Uterus (tissue), 2 donors: ENCODE results near the gene BBS7.

ENCODE experiments used
- POLR2A ChIP-seq, 2 donors: fragments of 450-650 bp; IDR thresholded peaks; one replicate each; pipeline ENCODE4 v1.6.1; 2016; ENCODE audit warnings: antibody characterized with exemption in 2 of 2, mild to moderate bottlenecking in 1 of 2, moderate library complexity in 1 of 2
- TF ChIP-seq, protein P1 (sequence below), 4 experiments: fragments of 200-600 bp in 2 of 4; fragments of 450-650 bp in 2 of 4; sonication (generic) in 2 of 4; IDR thresholded peaks; one replicate each; pipeline ENCODE4 v1.5.1; 2016 to 2019; ENCODE audit warnings: antibody characterized with exemption in 4 of 4, mild to moderate bottlenecking in 2 of 4, moderate library complexity in 1 of 4

DNA sequence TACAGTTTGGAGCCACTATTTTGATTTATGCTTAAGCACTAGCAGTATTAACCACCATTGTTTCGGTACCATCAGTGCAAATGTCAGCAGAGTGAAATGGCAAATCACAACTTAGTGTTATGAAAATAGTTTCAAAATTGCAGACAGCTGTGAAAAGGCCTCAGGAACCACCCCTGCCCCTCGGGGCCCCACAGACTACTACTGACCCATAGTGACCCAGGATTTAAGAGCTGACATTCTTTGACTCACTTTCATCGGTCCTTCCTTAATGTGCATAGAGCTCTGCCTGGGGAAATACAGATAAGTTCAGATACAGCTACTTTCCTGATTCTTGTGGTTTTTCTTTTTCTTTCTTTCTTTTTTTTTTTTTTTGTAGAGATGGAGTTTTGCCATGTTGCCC is 3.3 kb upstream of the BBS7 start:
- TF ChIP-seq, protein P1, sequence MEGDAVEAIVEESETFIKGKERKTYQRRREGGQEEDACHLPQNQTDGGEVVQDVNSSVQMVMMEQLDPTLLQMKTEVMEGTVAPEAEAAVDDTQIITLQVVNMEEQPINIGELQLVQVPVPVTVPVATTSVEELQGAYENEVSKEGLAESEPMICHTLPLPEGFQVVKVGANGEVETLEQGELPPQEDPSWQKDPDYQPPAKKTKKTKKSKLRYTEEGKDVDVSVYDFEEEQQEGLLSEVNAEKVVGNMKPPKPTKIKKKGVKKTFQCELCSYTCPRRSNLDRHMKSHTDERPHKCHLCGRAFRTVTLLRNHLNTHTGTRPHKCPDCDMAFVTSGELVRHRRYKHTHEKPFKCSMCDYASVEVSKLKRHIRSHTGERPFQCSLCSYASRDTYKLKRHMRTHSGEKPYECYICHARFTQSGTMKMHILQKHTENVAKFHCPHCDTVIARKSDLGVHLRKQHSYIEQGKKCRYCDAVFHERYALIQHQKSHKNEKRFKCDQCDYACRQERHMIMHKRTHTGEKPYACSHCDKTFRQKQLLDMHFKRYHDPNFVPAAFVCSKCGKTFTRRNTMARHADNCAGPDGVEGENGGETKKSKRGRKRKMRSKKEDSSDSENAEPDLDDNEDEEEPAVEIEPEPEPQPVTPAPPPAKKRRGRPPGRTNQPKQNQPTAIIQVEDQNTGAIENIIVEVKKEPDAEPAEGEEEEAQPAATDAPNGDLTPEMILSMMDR (IDR thresholded peaks at IDR 0.05), result no peak
- TF ChIP-seq POLR2A (IDR thresholded peaks at IDR 0.05), result no peak
